SJSA1 (cell line): Measurements from ENCODE around the gene IFIT3. TPM values are rescaled to one million over a fixed set of nuclear protein-coding genes. Genes with fewer than 3 reads are reported as not detected.
A peak's percentile ranks its signal among the peaks of the same experiment; 100 is the strongest.

ENCODE experiments used
- DNase-seq, 2 experiments: peaks; one replicate each; pipeline ENCODE4 v3.0.0-alpha.2; 2015 to 2020; ENCODE audit warnings: low spot score in 2 of 2, low read depth in 1 of 2
- H3K27ac ChIP-seq: fragments of 250-450 bp; sonication (Bioruptor Pico); 2 replicates; pipeline ENCODE4 v1.5.1; 2020; ENCODE audit warnings: mild to moderate bottlenecking, moderate library complexity
- H3K27me3 ChIP-seq: fragments of 250-450 bp; sonication (Bioruptor Pico); replicated peaks from 2 replicates; pipeline ENCODE4 v1.5.1; 2020; ENCODE audit warnings: mild to moderate bottlenecking, moderate library complexity
- H3K36me3 ChIP-seq: fragments of 250-450 bp; sonication (Bioruptor Pico); 2 replicates; pipeline ENCODE4 v1.5.1; 2020; ENCODE audit warnings: mild to moderate bottlenecking
- H3K4me1 ChIP-seq: fragments of 250-450 bp; sonication (Bioruptor Pico); replicated peaks from 2 replicates; pipeline ENCODE4 v1.6.1; 2021; ENCODE audit warnings: mild to moderate bottlenecking
- H3K4me3 ChIP-seq: fragments of 250-450 bp; sonication (Bioruptor Pico); 2 replicates; pipeline ENCODE4 v1.5.1; 2020; ENCODE audit warnings: mild to moderate bottlenecking
- H3K9me3 ChIP-seq: fragments of 250-450 bp; sonication (Bioruptor Pico); replicated peaks from 2 replicates; pipeline ENCODE4 v1.5.1; 2020; ENCODE audit warnings: mild to moderate bottlenecking
- total RNA-seq: library from RNA; depleted of rRNA; stranded (reverse); fragments of >200 nt; shearing (Covaris generic); gene quantifications from 2 replicates; pipeline ENCODE4 v1.2.3, GENCODE V29; 2014

The IFIT3 gene
- total RNA-seq, 1 experiment from 2014 or later, result 12.9 TPM

DNA sequence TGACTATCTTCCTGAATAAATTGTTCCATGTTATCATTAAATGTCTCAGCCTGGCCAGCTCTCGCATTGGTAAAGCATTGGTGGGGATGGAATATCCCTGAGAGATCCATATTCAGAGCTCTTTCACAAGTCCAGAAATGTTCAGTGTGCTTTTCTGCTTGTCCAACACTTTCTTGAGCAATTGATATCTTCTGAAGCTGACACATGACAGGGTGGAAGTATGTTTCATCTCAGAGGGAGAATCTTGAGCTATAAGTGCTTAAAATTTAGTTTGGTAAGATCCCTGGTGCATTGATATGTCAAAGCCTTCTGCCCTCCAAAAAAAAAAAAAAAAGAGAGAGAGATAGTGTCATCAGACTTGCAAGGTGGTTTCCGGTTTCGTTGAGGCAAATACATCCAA lies 7.4 kb downstream of the IFIT3 start:
- no peak overlapping the region for H3K27ac ChIP-seq
- no peak overlapping the region for H3K4me3 ChIP-seq
- H3K4me1 ChIP-seq, result peaks cover 28% of the 10 kb centered on the region
- H3K36me3 ChIP-seq, result peaks cover 19% of the 10 kb centered on the region
- H3K27me3 ChIP-seq, result no peaks in the 10 kb centered on the region
- DNase-seq, result no peak
- no peaks in the 10 kb centered on the region for H3K9me3 ChIP-seq

DNA sequence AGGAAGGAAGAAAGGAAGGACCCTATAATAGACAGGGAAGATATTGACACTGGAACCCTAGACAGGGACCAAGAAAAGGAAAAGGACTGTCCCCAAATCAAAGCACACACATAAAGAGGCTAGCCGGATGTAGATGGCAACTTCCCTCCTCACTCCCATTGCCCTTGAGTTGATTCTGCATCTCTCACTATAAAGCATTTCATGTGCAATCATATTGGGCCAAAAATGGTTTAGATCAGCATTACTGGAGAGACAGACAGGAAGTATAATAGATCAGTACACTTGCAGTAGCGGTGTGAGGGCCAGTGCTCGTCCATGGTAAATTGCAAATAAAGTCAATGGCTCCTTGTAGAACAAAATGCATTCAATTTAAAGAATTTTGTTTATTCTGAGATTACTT lies 8.4 kb downstream of the IFIT3 start:
- Histone ChIP-seq H3K9me3 (no peaks in the 10 kb centered on the region), H3K4me1 (peaks cover 28% of the 10 kb centered on the region), H3K27me3 (no peaks in the 10 kb centered on the region), H3K4me3 (no peak overlapping the region), H3K27ac (no peak overlapping the region), H3K36me3 (peaks cover 19% of the 10 kb centered on the region)
- no peak for DNase-seq

DNA sequence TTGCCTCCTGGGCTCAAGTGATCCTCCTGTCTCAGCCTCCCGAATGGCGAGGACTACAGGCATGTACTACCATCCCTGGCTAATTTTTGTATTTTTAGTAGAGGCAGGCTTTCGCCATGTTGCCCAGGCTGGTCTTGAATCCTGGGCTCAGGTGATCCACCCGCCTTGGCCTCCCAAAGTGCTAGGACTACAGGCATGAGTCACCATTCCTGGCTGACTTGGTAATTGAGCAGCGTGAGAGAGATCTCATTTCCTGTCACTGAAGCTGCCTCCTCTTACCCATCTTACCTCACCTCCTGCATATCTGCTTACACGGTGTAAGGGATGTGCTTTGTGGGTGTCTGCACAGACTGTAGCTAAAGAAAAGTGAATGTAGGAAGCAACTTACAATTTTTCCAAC lies 9.7 kb downstream of the IFIT3 start:
- H3K36me3 ChIP-seq, result peaks cover 19% of the 10 kb centered on the region
- DNase-seq, result peak in 1 of 2 experiments; percentile 27

DNA sequence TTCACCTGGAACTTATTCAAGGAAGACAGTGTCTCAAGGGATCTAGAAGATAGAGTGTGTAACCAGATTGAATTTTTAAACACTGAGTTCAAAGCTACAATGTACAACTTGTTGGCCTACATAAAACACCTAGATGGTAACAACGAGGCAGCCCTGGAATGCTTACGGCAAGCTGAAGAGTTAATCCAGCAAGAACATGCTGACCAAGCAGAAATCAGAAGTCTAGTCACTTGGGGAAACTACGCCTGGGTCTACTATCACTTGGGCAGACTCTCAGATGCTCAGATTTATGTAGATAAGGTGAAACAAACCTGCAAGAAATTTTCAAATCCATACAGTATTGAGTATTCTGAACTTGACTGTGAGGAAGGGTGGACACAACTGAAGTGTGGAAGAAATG lies 10.9 kb downstream of the IFIT3 start:
- Histone ChIP-seq H3K4me1 (peaks cover 19% of the 10 kb centered on the region), H3K27me3 (no peaks in the 10 kb centered on the region), H3K36me3 (peaks cover 19% of the 10 kb centered on the region), H3K27ac (no peak overlapping the region), H3K9me3 (no peaks in the 10 kb centered on the region), H3K4me3 (no peak overlapping the region)
- DNase-seq, result no peak

More for the DNA sequence above, 9.7 kb downstream of the IFIT3 start:
- peaks cover 28% of the 10 kb centered on the region for H3K4me1 ChIP-seq
- no peak overlapping the region; the same call in 1 of the 2 replicates for H3K27ac ChIP-seq
- H3K4me3 ChIP-seq, result no peak overlapping the region
- no peaks in the 10 kb centered on the region for H3K27me3 ChIP-seq
- no peaks in the 10 kb centered on the region for H3K9me3 ChIP-seq

DNA sequence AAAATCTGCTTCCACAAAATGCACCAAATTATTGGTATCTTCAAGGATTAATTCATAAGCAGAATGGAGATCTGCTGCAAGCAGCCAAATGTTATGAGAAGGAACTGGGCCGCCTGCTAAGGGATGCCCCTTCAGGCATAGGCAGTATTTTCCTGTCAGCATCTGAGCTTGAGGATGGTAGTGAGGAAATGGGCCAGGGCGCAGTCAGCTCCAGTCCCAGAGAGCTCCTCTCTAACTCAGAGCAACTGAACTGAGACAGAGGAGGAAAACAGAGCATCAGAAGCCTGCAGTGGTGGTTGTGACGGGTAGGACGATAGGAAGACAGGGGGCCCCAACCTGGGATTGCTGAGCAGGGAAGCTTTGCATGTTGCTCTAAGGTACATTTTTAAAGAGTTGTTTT lies 12.1 kb downstream of the IFIT3 start:
- no peak overlapping the region for H3K4me3 ChIP-seq
- DNase-seq, result no peak
- H3K27me3 ChIP-seq, result no peaks in the 10 kb centered on the region
- H3K4me1 ChIP-seq, result peaks cover 14% of the 10 kb centered on the region
- no peaks in the 10 kb centered on the region for H3K9me3 ChIP-seq
- H3K36me3 ChIP-seq, result peaks cover 19% of the 10 kb centered on the region
- no peak overlapping the region for H3K27ac ChIP-seq

DNA sequence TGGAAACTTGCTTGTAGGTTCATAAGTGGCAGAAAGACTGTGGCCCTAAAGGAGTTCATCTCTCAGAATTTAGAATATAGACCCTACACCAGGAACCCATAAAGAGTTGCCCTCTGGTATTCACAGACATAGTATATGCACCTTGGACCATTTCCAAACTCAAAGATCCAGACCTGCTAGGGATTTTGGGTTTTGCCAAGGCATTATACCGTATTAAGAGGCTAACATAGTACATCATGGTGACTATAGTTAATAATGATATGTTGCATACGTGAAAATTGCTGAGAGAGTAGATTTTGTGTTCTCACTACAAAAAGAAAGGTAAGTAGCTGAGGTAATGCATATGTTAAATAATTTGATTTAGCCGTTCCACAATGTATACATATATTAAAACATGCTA lies 13.9 kb downstream of the IFIT3 start:
- Histone ChIP-seq H3K4me3 (no peak overlapping the region), H3K9me3 (no peaks in the 10 kb centered on the region), H3K36me3 (peaks cover 19% of the 10 kb centered on the region), H3K27me3 (no peaks in the 10 kb centered on the region), H3K27ac (no peak overlapping the region), H3K4me1 (peaks cover 14% of the 10 kb centered on the region)
- no peak for DNase-seq

DNA sequence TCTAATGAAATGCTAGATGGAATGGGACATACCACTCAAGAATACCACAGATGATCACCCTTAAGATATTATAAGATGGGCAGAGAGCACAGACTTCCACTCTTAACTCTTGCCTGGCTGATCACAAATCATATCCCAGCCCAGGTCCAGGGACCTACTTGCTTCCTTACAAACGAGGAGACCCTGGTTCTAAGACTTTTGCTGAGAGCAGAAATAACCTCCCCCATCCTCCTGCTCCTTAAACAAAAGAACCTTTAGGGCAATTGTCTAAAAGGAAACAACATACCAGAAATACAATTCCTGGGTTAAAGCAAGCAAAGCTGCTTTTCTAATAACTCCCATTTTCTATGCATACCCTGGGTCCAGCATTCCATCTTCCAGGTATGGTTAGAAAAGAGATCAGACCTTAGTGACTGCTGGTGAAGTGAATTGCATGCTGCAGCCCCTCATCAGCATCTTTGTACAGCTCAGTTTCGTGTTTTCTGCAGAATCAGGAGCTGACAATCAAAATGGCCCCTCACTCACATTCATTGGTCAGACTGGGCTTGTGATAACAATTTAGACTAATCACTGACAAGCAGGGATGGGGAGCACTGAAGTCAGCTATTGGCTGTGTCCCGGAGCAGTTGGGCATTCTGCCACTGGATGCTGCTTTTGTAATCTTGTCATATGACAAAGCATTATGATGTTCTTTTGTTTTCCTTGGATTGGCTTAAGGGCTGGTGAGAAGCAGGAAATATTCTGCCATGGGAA lies 14.6 kb downstream of the IFIT3 start:
- no peaks in the 10 kb centered on the region for H3K9me3 ChIP-seq
- H3K4me3 ChIP-seq, result no peak overlapping the region
- no peaks in the 10 kb centered on the region for H3K27me3 ChIP-seq
- peak in 1 of 2 experiments; percentile 25 for DNase-seq
- peaks cover 19% of the 10 kb centered on the region for H3K36me3 ChIP-seq
- H3K27ac ChIP-seq, result no peak overlapping the region
- H3K4me1 ChIP-seq, result peaks cover 11% of the 10 kb centered on the region

DNA sequence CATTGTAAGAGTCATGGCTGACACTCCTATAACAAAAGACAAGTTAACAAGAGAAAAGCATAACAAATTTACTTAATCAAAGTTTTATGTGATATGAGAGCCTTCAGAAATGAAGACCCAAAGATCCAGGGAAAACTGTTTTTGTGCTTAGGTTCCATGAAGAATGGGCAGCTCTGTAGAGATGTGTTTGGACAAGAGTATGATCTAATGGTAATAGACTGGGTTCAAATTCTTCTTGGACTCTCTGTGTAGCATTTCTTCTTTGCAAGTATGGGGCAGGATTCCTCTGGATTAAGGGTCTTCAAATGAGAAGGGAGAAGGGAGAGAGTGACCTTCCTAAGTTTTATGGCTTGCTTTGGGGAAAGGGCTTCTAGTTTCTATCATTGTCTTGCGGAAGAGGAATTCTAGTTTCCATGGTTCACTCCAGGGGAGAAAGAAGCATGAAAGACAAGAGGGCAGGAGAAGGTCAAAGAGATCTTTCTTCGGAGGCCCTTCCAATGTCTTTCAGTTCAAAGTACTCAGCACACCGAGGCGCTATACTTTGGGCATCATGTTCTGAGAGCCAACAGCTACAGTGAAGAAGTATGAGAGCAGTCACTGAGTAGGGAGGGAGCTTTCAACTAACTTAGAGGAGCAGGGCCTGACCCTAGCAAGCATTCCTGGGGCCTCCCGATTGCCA lies 15.4 kb downstream of the IFIT3 start:
- no peaks in the 10 kb centered on the region for H3K27me3 ChIP-seq
- no peak overlapping the region for H3K4me3 ChIP-seq
- H3K27ac ChIP-seq, result no peak overlapping the region
- no peaks in the 10 kb centered on the region for H3K9me3 ChIP-seq
- DNase-seq, result no peak
- peaks cover 16% of the 10 kb centered on the region for H3K36me3 ChIP-seq
- H3K4me1 ChIP-seq, result 0 out of 2 replicates have a peak, but pooled peaks cover 8% of the 10 kb centered on the region

DNA sequence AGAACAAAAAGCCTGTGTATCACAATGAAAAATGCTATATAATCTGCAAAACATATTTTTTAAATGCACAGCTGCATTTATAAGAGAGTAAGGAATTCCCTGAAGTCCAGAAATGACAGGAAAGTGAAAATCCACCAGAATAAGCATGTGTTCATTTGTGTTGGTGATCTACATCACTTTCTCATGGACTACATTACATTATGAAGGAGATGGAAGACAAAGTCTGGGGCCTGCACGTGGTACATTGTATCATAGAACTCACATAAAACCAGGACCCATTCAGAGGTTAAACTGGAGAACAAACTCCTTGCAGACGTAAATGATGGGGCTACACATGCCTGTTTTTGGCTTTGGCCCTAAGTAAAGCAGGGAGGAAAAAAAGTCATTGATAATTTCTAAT lies 16.4 kb downstream of the IFIT3 start:
- no peaks in the 10 kb centered on the region for H3K9me3 ChIP-seq

DNA sequence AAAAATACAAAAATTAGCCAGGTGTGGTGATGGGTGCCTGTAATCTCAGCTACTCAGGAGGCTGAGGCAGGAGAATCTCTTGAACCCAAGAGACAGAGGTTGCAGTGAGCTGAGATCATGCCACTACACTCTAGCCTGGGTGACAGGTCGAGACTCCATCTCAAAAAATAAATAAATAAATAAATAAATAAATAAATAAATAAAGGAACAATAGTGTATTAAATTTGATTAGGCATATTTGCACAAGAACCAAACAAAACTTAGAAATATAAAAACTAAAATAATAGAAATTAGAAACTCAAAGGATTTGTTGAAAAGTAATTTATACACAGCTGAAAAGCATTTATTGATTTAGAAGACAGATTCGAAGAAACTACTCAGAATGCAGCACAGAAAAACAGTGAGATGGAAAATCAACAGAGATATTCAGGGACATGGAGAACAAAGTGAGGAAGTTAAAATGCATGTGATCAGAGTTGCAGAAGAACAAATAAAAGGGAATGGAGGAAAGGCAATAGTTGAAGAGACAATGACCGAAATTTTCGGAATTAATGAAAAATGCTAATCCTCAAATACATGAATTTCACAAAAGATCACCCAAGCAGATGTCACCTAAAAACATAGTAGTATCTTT lies 17.7 kb downstream of the IFIT3 start:
- no peak for DNase-seq
- Histone ChIP-seq H3K4me3 (no peak overlapping the region), H3K36me3 (no peaks in the 10 kb centered on the region), H3K4me1 (peaks cover 9% of the 10 kb centered on the region), H3K27ac (no peak overlapping the region), H3K27me3 (no peaks in the 10 kb centered on the region), H3K9me3 (no peaks in the 10 kb centered on the region)

More for the DNA sequence above, 16.4 kb downstream of the IFIT3 start:
- no peak overlapping the region for H3K4me3 ChIP-seq
- H3K4me1 ChIP-seq, result 0 out of 2 replicates have a peak, but pooled peaks cover 8% of the 10 kb centered on the region
- H3K27me3 ChIP-seq, result no peaks in the 10 kb centered on the region
- no peak overlapping the region for H3K27ac ChIP-seq
- DNase-seq, result no peak
- H3K36me3 ChIP-seq, result peaks cover 8% of the 10 kb centered on the region; the same call in 1 of the 2 replicates

DNA sequence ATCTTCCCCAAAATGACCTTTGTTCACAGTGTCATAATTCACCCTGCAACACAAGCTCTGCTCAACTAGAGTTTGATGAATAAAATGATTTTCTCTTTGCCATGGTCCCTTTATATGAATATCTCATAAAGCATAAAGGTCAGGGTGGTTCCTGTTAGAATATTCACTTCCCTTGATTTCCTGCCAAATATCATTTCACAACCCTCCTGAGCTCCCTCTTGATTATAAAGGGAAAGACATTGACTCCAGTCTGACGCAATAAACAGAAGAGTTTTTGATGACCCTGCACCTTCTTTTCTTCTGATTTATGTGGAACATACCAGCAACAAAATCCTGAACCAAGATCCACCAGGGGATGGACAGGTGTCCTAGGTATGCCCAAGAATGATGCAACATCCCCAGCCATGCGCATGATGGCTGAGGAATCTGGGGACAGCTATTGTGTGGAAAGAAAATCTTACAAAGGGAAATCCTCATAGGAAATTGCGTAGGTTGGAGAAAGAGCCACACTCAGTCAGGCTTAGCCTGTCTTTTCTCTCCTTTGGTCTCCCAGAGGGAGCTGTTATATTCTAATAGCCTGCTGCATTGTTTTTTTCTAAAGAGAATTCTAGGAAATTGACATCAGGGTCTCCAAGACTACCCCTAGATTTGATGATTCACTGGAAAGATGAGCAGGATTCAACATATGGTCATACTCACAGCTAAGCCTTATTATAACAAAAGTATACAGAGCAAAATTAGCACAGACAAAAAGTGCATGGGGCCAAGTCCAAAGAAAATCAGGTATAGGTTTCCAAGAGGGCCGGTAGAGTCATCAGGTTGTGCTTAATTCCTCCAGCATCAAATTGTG lies 18.8 kb downstream of the IFIT3 start:
- Histone ChIP-seq H3K27me3 (no peaks in the 10 kb centered on the region), H3K36me3 (no peaks in the 10 kb centered on the region), H3K27ac (no peak overlapping the region), H3K4me1 (peaks cover 20% of the 10 kb centered on the region), H3K9me3 (no peaks in the 10 kb centered on the region), H3K4me3 (no peak overlapping the region)
- DNase-seq, result no peak

DNA sequence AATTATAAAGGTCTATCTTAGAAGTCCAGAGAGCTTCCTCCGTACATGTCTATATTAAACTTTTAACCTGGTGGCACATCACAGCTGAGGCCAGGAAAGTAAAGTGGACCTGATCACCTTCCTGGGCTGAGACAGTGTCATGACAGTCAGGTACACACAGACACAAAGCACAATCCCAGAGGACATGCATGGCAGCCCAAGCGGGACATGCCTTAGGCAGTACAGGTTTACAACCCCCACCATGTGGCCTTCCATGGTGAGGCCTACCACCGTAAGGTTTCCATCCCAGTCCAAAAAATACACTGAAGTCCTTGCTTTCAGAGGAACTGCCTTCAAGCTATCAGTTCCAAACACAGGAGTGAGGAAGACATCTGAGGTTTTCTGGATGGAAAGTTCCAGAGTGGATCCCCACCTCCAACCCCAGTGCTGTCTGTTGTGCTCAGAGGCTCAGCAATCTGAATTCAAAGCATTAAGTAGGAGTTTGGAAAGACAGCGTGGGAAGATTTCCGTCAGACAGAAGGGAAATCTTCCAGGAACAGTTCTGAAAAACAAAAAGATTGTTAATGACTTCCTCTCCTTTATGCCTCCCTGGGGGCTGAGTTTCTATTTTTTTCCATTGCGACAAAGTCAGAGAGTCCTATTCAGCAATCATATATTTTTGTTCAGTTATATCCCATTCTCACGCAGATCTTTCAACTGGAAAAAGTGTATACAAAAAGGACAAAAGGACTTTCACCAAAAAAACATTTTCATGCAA lies 20.1 kb downstream of the IFIT3 start:
- Histone ChIP-seq H3K27me3 (no peaks in the 10 kb centered on the region), H3K27ac (no peak overlapping the region), H3K4me1 (peaks cover 25% of the 10 kb centered on the region), H3K4me3 (no peak overlapping the region), H3K9me3 (no peaks in the 10 kb centered on the region), H3K36me3 (no peaks in the 10 kb centered on the region)
- no peak for DNase-seq

DNA sequence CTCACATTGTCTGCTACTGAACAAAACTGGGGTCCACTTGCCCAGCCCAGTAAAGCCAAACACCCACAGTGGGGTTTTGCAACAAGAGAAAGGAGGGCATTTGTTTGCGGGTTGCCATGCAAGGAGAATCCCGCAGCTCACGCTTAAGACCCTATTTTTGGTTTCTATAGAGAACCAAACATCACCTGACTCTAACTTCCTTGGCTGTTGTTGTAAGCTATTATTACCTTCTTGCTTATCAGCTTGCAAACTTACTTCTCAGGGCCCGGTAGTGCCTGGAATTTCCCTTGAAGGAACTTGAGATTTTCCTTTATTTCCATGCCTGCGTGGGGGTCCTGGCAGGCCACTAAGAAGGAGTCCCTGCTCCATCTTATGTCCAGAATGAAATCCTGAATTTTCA lies 20.7 kb downstream of the IFIT3 start:
- peaks cover 29% of the 10 kb centered on the region for H3K4me1 ChIP-seq
- H3K27me3 ChIP-seq, result no peaks in the 10 kb centered on the region
- no peak overlapping the region for H3K27ac ChIP-seq
- no peak overlapping the region for H3K4me3 ChIP-seq
- no peaks in the 10 kb centered on the region for H3K9me3 ChIP-seq
- H3K36me3 ChIP-seq, result no peaks in the 10 kb centered on the region
- DNase-seq, result no peak
